ENCODE results near the gene SPACA5.

DNA sequence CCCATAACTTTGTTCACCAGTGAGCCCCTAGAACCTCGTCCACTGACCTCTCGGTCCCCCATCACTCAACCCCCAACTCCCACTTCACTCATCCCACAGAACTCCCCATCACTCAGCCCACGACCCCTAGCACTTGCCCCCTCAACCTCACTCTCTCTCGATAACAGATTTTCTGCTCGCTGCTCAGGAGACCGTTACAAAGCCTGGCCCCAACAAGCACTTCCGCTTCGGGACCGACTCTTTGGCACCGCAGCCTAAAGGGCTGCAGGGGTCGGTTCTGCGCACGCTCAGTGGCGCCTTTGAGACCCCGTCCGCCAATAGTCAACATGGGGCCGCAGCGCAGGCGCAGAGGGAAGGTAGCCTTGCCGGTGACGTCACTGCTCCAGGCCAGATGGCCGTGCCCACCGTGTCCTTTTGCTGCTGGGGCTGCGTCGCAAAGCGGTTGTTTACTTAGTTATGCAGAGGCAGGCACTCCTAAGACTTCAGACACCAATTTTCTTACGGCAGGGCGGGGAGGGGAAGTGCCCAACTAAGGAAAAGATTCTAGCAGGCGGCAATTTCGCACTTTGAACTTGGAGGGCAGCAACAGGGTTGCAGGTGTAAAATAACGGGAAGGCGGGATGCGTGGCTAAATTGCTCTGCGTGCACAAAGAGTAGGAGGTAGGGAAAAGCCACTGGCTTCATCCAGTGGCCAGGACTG is 2.9 kb upstream of the SPACA5 start, which contains the start of gene ZNF182:
- no peak for TF ChIP-seq POLR2AphosphoS5 (IDR thresholded peaks at IDR 0.05; ENCODE audit: insufficient read depth, low read depth, low read length)
- TF ChIP-seq, protein P1, sequence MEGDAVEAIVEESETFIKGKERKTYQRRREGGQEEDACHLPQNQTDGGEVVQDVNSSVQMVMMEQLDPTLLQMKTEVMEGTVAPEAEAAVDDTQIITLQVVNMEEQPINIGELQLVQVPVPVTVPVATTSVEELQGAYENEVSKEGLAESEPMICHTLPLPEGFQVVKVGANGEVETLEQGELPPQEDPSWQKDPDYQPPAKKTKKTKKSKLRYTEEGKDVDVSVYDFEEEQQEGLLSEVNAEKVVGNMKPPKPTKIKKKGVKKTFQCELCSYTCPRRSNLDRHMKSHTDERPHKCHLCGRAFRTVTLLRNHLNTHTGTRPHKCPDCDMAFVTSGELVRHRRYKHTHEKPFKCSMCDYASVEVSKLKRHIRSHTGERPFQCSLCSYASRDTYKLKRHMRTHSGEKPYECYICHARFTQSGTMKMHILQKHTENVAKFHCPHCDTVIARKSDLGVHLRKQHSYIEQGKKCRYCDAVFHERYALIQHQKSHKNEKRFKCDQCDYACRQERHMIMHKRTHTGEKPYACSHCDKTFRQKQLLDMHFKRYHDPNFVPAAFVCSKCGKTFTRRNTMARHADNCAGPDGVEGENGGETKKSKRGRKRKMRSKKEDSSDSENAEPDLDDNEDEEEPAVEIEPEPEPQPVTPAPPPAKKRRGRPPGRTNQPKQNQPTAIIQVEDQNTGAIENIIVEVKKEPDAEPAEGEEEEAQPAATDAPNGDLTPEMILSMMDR (IDR thresholded peaks at IDR 0.05; ENCODE audit: extremely low read depth in 1 of 2, insufficient read depth in 1 of 2, low read depth in 1 of 2, low read length in 2 of 2), result no peak
- TF ChIP-seq POLR2A (IDR thresholded peaks at IDR 0.05; ENCODE audit: low read depth, low read length), result no peak
- TF ChIP-seq EZH2 (IDR thresholded peaks at IDR 0.05; ENCODE audit: borderline replicate concordance, low read depth, low read length, severe bottlenecking), result no peak
- TF ChIP-seq MAX (IDR thresholded peaks at IDR 0.05; ENCODE audit: insufficient read depth, insufficient read length), result no peak
- peak; percentile 19 for TF ChIP-seq JUN (IDR thresholded peaks at IDR 0.05; ENCODE audit: borderline replicate concordance, insufficient read depth, insufficient read length, low read depth)
- TF ChIP-seq FOS (IDR thresholded peaks at IDR 0.05; ENCODE audit: borderline replicate concordance, insufficient read depth, low read length), result no peak
- TF ChIP-seq GATA2 (IDR thresholded peaks at IDR 0.05; ENCODE audit: insufficient read depth, insufficient read length, low read depth, low read length), result no peak
- no peak for TF ChIP-seq MYC (IDR thresholded peaks at IDR 0.05; ENCODE audit: low read depth, low read length)
